Thyroid gland (tissue), 4 donors: ENCODE results near the gene MAGI1.

Source experiments
- POLR2A ChIP-seq, 2 donors: fragments of 450-650 bp; IDR thresholded peaks; one replicate each; pipeline ENCODE4 v1.6.1; 2017; ENCODE audit warnings: antibody characterized with exemption in 2 of 2, mild to moderate bottlenecking in 2 of 2, moderate library complexity in 1 of 2
- TF ChIP-seq, protein P1 (sequence below), 6 experiments: fragments of 200-600 bp in 3 of 6; fragments of 450-650 bp in 3 of 6; sonication (generic) in 3 of 6; IDR thresholded peaks; one replicate each; pipeline ENCODE4 v1.5.1; 2016 to 2019; ENCODE audit warnings: antibody characterized with exemption in 6 of 6, mild to moderate bottlenecking in 2 of 6, inconsistent platforms in 1 of 6, moderate library complexity in 1 of 6

- TF ChIP-seq, protein P1, sequence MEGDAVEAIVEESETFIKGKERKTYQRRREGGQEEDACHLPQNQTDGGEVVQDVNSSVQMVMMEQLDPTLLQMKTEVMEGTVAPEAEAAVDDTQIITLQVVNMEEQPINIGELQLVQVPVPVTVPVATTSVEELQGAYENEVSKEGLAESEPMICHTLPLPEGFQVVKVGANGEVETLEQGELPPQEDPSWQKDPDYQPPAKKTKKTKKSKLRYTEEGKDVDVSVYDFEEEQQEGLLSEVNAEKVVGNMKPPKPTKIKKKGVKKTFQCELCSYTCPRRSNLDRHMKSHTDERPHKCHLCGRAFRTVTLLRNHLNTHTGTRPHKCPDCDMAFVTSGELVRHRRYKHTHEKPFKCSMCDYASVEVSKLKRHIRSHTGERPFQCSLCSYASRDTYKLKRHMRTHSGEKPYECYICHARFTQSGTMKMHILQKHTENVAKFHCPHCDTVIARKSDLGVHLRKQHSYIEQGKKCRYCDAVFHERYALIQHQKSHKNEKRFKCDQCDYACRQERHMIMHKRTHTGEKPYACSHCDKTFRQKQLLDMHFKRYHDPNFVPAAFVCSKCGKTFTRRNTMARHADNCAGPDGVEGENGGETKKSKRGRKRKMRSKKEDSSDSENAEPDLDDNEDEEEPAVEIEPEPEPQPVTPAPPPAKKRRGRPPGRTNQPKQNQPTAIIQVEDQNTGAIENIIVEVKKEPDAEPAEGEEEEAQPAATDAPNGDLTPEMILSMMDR (IDR thresholded peaks at IDR 0.05), result no peak
- no peak for TF ChIP-seq POLR2A (IDR thresholded peaks at IDR 0.05)
These were observed 403.1 kb downstream of the MAGI1 start for GRCh38 chr3:65635657-65636056.
